Sigmoid colon (tissue), 7 donors: ENCODE results near the gene HSD17B8. TPM values are rescaled to one million over a fixed set of nuclear protein-coding genes. Genes with fewer than 3 reads are reported as not detected.

ENCODE experiments used
- DNase-seq: peaks from one replicate; pipeline ENCODE4 v3.0.0-alpha.2; 2019
- H3K27ac ChIP-seq, 4 donors: fragments of 200-600 bp; sonication (generic); one replicate each; pipeline ENCODE4 v1.5.1; 2016 to 2019; ENCODE audit warnings: mild to moderate bottlenecking in 1 of 4
- H3K27me3 ChIP-seq, 3 donors: fragments of 200-600 bp; sonication (generic); one replicate each; pipeline ENCODE4 v1.5.1; 2019; ENCODE audit warnings: mild to moderate bottlenecking in 1 of 3
- H3K36me3 ChIP-seq, 4 donors: fragments of 200-600 bp; sonication (generic); one replicate each; pipeline ENCODE4 v1.5.1; 2016 to 2019
- H3K4me1 ChIP-seq, 4 donors: fragments of 200-600 bp; sonication (generic); one replicate each; pipeline ENCODE4 v1.5.1; 2017 to 2019
- H3K4me3 ChIP-seq, 4 donors: fragments of 200-600 bp; sonication (generic); one replicate each; pipeline ENCODE4 v1.5.1; 2017 to 2019; ENCODE audit warnings: mild to moderate bottlenecking in 2 of 4, moderate library complexity in 1 of 4
- H3K9me3 ChIP-seq, 4 donors: fragments of 200-600 bp in 3 of 4; sonication (generic) in 3 of 4; one replicate each; pipeline versions ENCODE4 v1.5.1 to v1.6.1; 2013 to 2019
- CTCF ChIP-seq, 4 experiments: fragments of 450-650 bp in 3 of 4; fragments of 200-600 bp in 1 of 4; IDR thresholded peaks; one replicate each; pipeline ENCODE4 v1.5.1; 2016 to 2019; ENCODE audit warnings: antibody characterized with exemption in 4 of 4, mild to moderate bottlenecking in 3 of 4, moderate library complexity in 2 of 4
- EP300 ChIP-seq, 4 donors: sonication (generic); formaldehyde crosslinking; IDR thresholded peaks; one replicate each; pipeline ENCODE4 v1.6.1; 2017; ENCODE audit warnings: antibody characterized with exemption in 4 of 4
- POLR2A ChIP-seq, 2 donors: fragments of 450-650 bp; IDR thresholded peaks; one replicate each; pipeline ENCODE4 v1.6.1; 2016; ENCODE audit warnings: antibody characterized with exemption in 2 of 2, mild to moderate bottlenecking in 2 of 2, moderate library complexity in 2 of 2
- POLR2AphosphoS5 ChIP-seq, 4 donors: sonication (generic); formaldehyde crosslinking; IDR thresholded peaks; one replicate each; pipeline ENCODE4 v1.6.1; 2017; ENCODE audit warnings: antibody characterized with exemption in 4 of 4
- WGBS, 2 donors: extraction: QIAGEN DNeasy Blood & Tissue Kit; methylation state at CpG; one replicate each; pipeline ENCODE4 v1.1.7; 2013; 5-methylcytosine and 5-hydroxymethylcytosine counted together
- intact Hi-C: fragments of 100-400 bp; cut with DNase I; formaldehyde crosslinking; loops from one replicate; pipeline ENCODE4 v1.15.1; 2023
- polyA plus RNA-seq, 3 donors: library from polyadenylated mRNA; stranded (reverse); fragments of 200-250 nt; gene quantifications; one replicate each; pipeline ENCODE4 v1.2.3, GENCODE V29; 2013
- total RNA-seq, 4 donors: library from RNA; depleted of rRNA; stranded (reverse); fragments of >200 nt; gene quantifications; one replicate each; pipeline ENCODE4 v1.1.0, GENCODE V29; 2016
- donor health status: healthy with polysubstance abuse.
- donor health status: Bipolar disorder and iron deficiency.
- donor health status: healthy.

The HSD17B8 gene
- total and polyA plus RNA-seq, 7 donors = 17.3 to 27.3 (median 19.0) TPM; not detected in 1

GRCh38 chr6:33201147-33201545 is 3.3 kb upstream of the HSD17B8 start:
- Histone ChIP-seq H3K4me3 (peak overlapping the region; percentile 77 to 90 (median 84)), H3K27me3 (no peaks in the 10 kb centered on the region), H3K36me3 (peaks cover 20 to 43% (median 25%) of the 10 kb centered on the region in 4 donors), H3K9me3 (no peaks in the 10 kb centered on the region), H3K4me1 (peaks cover 0 to 68% (median 52%) of the 10 kb centered on the region in 4 donors), H3K27ac (peak overlapping the region; percentile 91 to 98 (median 96))
- TF ChIP-seq CTCF (IDR thresholded peaks at IDR 0.05) (no peak), POLR2AphosphoS5 (IDR thresholded peaks at IDR 0.05) (no peak), EP300 (IDR thresholded peaks at IDR 0.05) (no peak), POLR2A (IDR thresholded peaks at IDR 0.05) (no peak)
- 1 to 5% methylated on average over 14 of the region's 14 CpGs for WGBS, 2 donors
- DNase-seq = no peak
- intact Hi-C loops = loop anchor here (2.0 to 10.0 kb wide), 7 partner anchors 40 to 1006 kb away; partner anchors contain the start of genes BRD2, GPSM3, PBX2 and RPS18

- H3K4me1 ChIP-seq = peaks cover 0 to 68% (median 55%) of the 10 kb centered on the region in 4 donors
Observed at GRCh38 chr6:33201935-33202334, 2.5 kb upstream of the HSD17B8 start.

GRCh38 chr6:33202799-33203198 is 1.7 kb upstream of the HSD17B8 start:
- 86 to 92% methylated on average over 6 of the region's 6 CpGs for WGBS, 2 donors
- peaks cover 9 to 26% (median 14%) of the 10 kb centered on the region in 4 donors for H3K36me3 ChIP-seq
- H3K27ac ChIP-seq = no peak overlapping the region
- no peaks in the 10 kb centered on the region for H3K27me3 ChIP-seq
- peaks cover 0 to 70% (median 58%) of the 10 kb centered on the region in 4 donors for H3K4me1 ChIP-seq
- no peak overlapping the region for H3K4me3 ChIP-seq
- no peak for TF ChIP-seq POLR2AphosphoS5 (IDR thresholded peaks at IDR 0.05)
- TF ChIP-seq EP300 (IDR thresholded peaks at IDR 0.05) = no peak
- TF ChIP-seq CTCF (IDR thresholded peaks at IDR 0.05) = no peak
- intact Hi-C loops = loop anchor here (5.0 to 10.0 kb wide), 5 partner anchors 70 to 1008 kb away; partner anchors contain the start of genes BRD2, GPSM3, PBX2 and RPS18
- DNase-seq = no peak
- H3K9me3 ChIP-seq = no peaks in the 10 kb centered on the region

More at GRCh38 chr6:33201935-33202334, 2.5 kb upstream of the HSD17B8 start:
- WGBS, 2 donors = 84 to 90% methylated on average over 6 of the region's 6 CpGs
- no peak for DNase-seq
- Histone ChIP-seq H3K9me3 (no peaks in the 10 kb centered on the region), H3K4me3 (peak overlapping the region in 2 of 4 donors; percentile 77 to 90), H3K27ac (peak overlapping the region in 2 of 4 donors; percentile 96 to 98), H3K36me3 (peaks cover 13 to 35% (median 17%) of the 10 kb centered on the region in 4 donors), H3K27me3 (no peaks in the 10 kb centered on the region)
- intact Hi-C loops = loop anchor here (2.0 to 10.0 kb wide), 7 partner anchors 41 to 1007 kb away; partner anchors contain the start of genes BRD2, GPSM3, PBX2 and RPS18
- no peak for TF ChIP-seq POLR2A (IDR thresholded peaks at IDR 0.05)
- TF ChIP-seq POLR2AphosphoS5 (IDR thresholded peaks at IDR 0.05) = no peak
- TF ChIP-seq CTCF (IDR thresholded peaks at IDR 0.05) = no peak
- TF ChIP-seq EP300 (IDR thresholded peaks at IDR 0.05) = no peak

GRCh38 chr6:33203443-33204164 is 851 bp upstream of the HSD17B8 start:
- Histone ChIP-seq H3K9me3 (no peaks in the 10 kb centered on the region), H3K27ac (peak overlapping the region in 2 of 4 donors; percentile 76), H3K27me3 (no peaks in the 10 kb centered on the region), H3K4me3 (no peak overlapping the region), H3K36me3 (peaks cover 9 to 22% (median 14%) of the 10 kb centered on the region in 4 donors), H3K4me1 (peaks cover 0 to 65% (median 51%) of the 10 kb centered on the region in 4 donors)
- 86 to 93% methylated on average over 7 of the region's 7 CpGs for WGBS, 2 donors
- no peak for TF ChIP-seq EP300 (IDR thresholded peaks at IDR 0.05)
- TF ChIP-seq POLR2A (IDR thresholded peaks at IDR 0.05) = no peak
- no peak for TF ChIP-seq POLR2AphosphoS5 (IDR thresholded peaks at IDR 0.05)
- no peak for TF ChIP-seq CTCF (IDR thresholded peaks at IDR 0.05)
- DNase-seq = no peak
- intact Hi-C loops = loop anchor here (5.0 to 10.0 kb wide), 5 partner anchors 69 to 1009 kb away; partner anchors contain the start of genes BRD2, GPSM3, PBX2 and RPS18
